NCI-H1436 treated with DMSO at 0.1 percent for 48 hours (cell line): ENCODE measurements around the gene CARD9.

Experiments
- DNase-seq: peaks from one replicate; lab custom pipeline; 2025; lab: John Stamatoyannopoulos, UW

Gene CARD9

DNA sequence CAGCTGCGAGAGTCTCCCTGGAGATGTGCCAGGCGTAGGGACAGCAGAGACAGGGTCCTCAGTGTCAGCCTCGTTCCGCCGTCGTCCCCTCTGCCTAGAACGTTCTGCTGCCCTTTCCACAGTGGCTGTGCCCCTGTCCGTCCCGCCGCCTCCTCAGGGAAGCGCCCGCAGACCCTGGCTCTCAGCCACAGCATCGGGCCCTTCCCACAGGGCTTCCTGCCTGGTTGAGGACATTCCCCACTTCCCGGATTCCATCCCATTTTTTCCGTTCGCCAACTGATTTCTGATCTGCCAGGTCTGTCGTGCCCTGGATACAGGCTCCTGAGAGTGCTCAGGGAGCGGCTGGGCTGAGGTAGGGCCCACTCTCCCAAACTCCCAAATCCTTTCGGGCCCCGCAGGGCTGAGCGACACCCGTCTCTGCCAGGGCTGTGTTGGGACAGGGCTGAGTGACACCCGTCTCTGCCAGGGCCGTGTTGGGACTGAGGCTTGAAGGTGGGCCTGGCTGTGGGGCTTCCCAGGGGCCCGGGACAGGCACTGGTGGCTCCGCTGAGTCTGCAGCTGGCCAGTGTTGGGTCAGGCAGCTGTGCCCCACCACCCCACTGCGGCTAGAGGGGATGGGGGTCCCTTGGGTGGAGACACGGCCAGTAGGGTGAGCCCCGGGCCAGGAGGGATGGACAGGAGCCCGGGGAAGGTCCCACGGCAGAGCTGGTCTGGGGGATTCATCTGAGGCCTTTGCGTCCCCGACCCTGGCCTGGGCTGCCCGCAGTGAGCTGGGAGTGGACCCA lies 25.8 kb downstream of the CARD9 start:
- DNase-seq = no peak

DNA sequence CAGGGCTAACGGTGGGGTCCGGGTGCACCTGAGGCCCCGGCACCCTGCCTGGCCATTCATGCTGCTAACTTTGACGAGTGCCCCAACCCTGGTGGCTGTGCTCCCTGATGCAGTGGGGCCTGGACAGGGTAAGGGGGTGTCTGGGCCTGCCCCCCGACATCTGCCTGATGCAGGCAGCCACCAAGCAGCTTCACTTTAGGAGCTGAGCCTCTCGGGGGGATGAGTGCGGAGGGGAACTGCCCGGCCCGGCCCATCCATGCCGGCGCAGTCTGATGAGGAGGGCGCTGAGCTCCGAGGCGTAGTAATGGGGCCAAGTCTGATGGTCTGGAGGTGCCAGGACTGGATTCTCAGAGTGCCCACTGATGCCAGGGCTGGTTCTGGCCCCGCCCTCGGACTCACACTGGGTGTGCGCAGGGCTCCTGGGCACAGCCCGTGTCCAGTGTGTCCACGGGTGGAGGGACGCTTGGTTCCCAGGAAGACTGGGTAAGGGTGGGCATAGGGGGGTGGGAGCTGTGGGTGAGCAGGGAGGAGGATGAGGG lies 26.5 kb downstream of the CARD9 start:
- no peak for DNase-seq

DNA sequence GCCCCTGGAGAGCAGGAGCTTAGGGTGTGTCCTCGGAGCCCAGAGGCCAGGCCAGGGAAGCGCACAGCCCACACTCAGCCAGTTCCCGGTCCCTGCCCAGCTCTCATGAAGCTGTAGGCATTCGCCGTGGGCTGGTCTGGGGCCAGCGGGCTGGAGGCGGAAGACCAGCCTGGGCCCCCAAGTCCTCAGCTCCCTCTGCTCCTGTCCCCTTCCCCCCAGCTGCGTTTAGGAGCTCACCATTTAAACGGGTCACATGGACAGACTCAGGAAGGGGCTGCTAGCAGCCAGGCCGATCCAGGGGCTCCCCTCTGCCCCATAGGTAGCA lies 27.4 kb downstream of the CARD9 start:
- no peak for DNase-seq

DNA sequence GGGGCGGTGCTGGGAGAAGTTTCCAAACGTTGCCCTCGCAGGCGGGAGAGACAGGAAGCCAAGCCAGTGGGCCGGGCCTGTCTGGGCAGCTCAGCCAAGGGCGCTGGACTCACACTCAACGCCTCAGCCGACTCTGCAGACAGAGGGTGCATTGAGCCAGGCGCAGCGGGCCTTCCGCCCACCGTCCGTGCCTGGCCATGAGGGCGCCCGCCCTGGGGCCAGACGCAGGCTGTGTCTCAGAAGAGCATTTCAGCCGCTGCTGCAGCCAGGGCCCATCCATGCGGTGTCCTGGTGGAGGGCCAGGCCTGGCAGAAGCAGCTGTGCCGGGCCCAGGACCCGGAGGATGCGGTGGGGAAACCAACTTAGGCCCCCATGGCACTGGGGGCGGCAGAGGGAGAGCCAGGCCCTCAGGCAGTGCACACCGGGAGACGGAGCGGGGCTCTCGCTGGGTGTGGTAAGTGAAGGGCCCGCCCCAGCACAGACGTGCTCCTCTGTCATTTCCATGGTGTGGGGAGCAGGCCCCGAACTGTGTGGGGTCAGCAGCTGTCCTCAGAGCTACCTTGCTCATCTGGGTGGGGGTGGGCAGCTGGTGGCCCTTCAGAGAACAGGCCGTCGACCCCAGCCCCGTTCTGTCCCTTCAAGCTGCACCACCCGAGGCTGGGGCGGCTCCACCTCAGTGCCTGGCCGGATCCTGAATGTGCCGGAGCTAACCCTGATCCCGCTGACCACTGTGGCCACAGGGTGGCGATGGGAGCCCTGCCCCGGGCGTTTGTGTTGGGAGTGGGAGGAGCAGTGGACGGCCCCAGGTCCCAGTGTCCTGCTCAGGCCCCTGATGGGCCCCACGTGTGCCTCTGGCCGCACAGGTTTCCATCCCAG lies 27.9 kb downstream of the CARD9 start:
- no peak for DNase-seq

DNA sequence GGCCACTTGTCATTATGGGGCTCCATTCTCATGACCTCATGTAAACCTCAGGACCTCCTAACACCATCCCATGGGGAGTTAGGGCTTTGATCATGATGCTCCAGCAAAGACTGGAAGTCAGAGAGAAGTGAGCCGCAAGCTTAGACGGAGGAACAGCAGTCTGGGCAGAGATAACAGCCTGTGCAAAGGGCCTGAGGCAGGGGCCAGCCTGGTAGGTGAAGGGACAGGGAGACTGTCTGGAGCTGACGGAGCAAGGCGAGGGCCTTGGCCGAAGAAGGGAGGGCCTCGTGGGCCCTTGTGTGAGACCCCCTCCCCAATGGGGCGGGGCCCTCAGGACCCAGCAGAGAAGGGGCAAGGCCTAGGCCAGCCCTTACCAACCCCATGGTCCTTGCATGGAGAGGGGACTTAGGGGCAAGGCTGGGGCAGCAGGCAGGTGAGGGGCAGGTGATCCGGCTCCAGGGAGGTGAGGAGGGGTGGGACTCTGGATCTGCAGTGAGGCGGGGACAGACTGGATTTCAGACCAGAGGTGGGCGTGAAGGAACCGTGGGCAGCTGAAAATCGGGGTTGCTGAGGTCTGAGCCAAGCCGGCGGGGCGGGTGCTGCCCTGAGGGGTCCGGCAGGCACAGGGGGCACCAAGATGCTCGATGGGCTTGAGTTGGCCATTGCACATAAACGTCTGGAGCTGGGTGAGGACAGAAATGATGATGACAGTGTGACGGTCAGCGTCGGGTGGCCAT lies 28.8 kb downstream of the CARD9 start:
- no peak for DNase-seq

DNA sequence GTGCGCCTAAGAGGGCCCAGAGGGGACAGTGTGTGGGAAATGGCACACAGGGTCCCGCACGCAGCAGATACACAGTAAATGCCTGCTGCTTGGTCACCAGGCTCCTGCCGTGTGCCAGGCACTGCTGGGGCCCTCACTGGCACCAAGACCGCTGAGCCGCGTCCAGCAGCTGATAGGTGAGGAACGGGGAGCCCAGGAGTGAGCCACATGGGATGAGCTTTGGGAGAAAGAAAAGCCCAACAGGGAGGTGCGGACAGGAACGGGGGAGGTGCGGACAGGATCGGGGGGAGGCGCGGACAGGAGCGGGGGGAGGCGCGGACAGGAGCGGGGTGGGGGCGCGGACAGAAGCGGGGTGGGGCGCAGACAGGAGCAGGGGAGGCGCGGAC lies 29.6 kb downstream of the CARD9 start:
- DNase-seq = no peak

DNA sequence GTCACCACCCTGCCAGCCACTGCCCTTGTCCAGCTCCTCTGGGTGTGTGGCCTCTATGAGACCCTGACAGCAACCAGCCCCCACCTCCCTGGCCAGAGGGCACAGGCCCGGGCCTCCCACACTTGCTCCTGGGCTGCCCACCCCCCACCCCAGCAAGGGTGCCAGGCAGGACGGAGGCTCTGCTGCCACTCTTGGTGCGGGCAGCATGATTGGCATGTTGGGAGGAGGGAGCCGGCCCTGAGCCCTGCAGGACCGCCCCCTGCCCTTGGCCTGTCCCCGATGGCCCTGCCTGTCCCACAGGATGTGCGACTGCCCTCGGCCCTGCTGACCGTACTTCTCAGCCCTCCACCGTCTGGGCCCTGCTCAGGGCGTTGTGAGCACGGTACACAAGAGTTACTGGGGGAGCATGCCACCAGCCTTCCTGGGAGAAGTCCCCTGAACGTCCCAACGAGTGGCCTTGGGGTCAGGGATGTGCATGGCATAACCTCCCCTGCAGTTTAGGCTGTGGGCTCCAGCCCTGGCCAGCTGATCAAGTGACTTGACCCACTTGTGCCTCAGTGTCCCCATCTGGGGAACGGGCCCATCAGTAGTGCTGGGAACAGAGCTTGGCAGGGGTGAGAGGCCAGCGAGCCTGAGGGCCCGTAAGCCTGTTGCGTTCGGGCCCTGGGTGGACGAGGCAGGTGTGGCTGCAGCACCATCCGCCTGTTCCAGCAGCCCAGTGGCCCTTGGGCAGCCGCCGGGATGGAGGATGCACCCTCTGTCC lies 30.2 kb downstream of the CARD9 start:
- no peak for DNase-seq

DNA sequence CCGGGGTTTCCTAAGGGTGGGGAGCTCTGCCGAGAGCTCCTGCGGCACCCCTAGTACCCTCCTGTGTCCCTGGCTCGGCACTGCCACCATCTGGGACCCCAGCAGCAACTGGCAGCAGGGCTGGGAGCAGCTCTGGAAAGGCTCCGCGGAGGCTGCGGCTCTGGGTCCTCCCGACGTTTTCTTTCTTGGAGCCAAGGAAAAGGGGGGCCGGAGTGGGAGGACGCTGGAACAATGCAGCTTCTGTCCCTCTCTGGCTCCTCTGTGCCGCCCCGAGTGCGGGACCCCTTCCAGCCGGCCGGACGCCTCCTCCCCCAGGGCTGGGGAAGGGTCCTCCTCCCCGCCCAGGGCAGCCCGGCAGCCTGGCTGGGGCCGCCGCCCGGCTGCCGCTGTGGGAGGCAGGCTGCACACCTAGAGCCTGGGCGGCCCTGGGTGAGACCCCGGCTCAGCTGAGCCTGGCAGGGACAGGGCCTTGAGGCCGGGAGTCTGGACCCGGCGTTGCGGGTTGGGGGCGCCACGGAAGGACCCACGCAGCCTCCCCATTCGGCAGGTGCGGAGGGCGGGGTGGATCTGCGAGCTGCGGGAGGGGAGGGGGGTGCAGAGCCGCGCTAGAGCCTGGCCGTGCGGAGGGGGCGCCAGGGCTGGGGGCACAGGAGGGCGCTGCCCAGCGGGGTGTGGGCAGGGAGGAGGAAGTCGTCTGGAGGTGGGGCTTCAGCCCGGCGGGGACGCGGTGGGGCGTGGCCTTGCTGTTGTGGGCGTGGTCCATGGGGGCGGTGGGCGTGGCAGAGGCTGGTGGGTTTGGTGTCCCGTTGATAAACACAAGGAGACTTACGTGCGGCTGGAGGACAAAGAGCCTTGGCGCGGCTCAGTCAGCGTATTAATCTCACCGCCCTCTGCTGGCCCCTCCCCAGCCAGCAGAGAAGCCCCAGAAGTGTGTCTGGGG lies 31.0 kb downstream of the CARD9 start:
- no peak for DNase-seq

DNA sequence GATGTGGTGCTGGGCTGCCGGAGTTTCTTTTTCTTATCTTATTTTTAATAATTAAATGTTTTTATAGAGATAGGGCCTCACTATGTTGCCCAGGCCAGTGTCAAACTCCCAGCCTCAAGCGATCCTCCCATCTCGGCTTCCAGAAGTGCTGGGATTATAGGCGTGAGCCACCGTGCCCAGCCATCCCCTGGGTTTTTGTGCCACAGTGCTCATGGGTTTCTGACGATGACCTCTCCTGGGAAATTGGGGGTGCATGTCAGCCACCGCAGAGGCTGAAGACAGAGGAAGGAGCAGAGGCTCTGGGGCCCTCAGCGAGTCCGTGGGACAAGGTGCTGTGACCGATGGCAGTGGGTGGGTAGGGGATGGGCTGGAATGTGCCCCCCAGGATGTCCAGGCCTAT lies 31.7 kb downstream of the CARD9 start:
- DNase-seq = no peak

DNA sequence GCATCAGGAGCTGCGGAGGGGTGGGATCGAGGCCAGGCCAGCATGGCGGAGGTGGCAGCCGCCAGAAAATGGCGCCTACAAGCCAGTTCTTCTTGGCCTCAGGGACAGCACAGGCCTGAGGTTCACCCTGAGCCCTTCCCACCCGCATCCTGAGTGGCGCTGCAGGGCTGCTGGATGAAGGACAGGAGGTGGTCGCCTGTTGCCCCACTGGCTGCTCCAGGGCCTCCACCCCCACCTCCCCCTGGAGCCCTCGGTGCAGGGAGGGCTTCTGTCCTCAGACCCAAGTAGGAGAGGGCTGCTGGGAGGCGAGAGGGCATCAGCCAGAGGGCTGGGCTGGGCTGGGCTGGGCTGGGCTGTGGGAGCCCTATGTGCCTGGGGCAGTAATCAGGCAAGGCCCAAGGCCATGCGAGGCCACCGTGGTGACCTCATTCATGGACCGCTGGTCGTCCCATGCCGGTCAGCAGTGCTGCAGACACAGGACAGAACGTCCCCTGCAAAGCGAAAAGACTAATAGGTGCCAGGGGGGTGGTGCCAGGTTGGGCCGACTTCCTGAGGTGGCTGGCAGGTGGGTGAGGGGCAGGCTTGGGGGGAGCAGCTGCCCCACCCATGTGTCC lies 32.3 kb downstream of the CARD9 start:
- no peak for DNase-seq

DNA sequence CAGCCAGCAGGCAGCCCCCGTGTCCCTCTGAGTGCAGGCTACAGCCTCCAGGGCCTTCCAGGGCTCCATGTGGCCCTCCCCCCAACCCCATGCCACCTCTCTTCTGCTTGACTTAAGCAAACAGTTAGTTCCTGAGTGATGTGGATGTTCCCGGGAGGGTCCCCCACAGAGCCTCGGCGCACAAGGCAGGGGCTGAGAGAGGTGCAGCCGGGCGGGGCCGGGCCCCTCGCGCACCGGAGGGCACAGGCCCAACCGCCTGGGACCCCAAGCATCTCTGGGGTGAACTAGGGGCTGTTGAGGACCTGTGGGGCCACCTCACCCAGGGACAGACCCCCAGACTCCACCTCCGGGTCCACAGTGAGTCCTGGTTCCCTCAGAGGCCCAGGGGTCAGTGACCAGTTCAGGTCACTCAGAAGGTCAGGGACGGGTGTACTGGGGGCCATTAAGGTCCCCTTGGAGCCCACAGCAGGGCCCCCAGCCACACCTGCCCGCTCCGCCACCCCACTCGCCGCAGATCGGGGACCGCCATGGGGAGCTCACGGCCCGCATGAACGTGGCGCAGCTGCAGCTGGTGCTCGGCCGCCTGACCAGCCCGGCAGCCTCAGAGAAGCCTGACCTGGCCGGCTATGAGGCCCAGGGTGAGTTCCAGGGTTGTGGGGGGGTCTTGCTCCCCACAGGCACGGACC lies 33.0 kb downstream of the CARD9 start:
- DNase-seq = no peak

DNA sequence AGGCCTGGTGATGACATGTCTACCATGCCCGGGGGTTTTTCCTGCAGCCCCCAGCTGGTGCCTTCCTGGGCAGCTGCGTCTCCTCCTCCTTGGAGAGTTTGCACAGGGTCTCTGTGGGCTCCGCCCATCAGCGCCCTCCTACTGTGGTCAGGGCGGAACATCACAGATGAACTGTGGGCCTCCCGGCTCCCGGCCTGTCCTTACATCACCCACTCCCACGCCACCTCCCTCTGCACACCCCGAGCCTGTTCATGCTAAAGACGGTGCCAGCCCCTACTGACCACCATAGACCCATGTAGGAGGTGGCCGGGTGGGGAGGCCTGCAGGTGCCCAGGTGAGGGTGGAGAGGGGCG lies 33.5 kb downstream of the CARD9 start:
- no peak for DNase-seq

DNA sequence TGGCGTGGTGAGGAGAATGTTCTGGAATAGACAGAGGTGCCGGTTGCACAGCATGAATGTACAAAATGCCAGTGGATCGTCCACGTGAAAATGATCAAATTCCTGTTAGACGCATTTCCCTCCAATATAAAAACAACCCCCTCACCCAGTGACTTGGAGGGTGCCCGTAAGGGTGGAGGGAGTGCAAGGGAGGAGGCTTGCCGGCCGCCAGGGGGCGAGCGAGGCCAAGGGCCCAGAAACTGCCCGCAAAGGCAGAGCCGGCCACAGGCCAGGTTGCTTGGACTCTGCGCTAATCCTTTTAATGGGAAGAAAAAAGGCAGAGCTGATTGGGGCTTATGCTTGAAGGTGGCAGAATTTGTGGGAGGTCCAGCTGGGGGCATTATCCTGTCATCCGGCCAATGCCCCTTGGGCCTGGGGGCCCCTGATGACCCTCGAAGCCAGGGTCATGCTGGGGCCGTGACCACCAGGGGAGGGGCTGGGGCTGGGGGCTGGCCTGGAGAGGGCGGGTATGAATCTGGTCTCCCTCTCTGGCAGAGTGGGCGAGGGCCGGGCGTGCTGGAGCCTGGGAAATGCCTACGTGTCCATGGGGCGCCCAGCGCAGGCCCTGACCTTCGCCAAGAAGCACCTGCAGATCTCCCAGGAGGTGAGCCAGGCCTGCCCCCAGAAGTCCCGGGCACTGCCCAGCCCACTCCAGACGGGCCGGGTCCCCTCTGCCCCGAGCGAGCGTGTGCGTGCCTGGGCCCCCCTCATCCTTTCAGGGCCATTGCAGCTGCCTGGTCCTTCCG lies 34.1 kb downstream of the CARD9 start:
- DNase-seq = no peak

DNA sequence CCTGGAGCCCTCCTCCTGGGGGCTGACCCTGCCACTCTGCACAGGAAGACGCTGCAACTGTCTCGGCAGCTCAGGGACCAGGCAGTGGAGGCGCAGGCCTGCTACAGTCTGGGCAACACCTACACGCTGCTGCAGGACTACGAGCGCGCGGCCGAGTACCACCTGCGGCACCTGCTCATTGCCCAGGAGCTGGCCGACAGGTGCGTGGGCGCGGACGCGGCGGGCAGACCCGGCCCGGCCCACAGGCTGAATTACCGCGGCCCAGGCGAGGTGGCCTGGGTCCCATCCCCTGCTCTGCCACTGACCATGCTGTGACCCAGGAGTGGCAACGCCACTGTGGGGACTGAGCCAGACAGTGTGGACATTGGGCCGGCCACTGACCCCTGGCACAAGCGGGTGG lies 35.0 kb downstream of the CARD9 start:
- no peak for DNase-seq

DNA sequence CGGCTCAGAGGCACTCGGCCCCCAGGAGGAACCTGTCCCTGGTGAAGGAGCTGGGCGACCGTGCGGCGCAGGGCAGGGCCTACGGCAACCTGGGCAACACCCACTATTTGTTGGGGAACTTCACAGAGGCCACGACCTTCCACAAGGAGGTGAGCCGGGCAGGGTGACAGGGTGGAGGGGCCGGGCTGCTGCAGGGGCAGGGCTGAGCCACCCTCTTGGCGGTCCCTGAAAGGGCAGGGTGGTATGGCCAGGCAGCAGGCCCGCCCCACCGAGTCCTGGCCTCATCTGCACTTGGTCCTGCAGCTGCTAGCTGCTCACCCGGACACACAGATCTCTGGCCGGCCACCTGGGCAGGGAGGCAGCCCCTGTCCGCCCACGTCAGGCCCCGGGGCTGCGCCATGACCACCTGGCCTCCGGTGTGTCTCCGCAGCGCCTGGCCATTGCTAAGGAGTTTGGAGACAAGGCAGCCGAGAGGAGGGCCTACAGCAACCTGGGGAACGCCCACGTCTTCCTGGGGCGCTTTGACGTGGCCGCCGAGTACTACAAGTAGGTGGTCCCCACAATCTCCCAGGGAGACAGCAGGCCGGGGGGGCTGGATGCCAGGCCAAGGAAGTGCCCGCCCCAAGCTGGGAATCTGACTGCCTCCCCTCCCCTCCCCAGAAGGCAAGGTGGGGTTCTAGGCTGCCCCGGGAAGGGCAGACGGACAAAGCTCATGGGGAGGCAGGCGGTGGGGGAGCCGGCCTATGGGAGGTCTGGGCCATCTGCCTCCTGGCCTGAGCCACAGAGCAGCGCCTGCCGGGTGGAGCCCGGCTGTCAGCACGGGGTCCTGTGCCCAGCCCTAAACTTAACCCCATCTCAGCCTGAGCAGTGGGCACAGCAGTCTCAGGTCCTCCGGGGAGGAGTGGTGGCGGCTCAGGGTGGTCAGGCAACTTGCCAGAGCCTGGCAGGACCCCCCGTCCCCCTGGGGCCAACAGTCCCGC lies 35.8 kb downstream of the CARD9 start:
- no peak for DNase-seq

DNA sequence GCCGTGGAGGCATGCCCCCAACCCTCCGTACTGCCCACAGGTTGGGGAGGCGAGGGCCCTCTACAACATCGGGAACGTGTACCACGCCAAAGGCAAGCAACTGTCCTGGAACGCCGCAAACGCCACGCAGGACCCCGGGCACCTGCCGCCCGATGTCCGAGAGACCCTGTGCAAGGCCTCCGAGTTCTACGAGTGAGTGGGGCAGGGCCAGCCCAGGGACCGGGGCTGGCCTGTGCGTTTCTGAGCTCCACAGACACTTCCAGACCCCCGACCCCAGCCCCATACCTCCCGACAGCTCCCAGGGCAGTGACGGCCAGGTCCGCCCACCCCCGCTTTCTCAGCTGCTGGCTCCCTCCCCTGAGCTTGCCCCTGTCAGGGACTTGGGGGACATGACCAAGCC lies 36.6 kb downstream of the CARD9 start:
- no peak for DNase-seq

DNA sequence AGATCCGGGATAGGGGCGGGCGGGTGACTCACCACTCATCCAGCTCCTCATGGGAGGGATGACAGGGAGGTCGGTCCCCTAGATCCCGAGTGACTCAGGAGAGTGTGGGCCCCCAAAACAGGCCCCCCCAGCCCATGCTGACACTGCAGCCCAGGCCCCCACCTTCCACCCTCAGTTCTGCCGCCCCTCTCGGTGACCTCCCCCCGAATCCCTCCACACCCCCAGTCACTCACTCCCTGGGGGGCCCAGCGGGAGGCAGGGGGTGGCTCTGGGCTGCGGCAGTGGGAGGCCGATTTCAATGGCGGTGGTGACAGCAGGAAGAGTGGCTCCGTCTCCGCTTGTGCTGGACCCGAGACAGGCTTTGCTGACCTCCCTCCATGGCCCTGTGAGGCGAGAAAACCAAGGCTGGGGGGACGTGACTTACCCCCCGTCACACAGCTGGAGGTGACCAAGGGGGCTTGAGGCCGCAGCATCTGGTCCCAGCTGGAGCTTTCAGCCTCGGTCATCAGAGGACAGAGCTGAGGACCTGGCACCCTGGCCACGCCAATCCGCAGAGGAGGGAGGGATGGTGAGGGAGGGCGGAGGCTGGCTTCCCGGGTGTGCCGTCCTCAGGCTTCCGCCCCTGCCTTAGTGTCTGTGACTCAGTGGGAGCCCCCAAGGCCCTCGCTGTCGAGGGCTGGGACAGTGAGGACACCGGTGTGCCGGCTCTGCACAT lies 37.2 kb downstream of the CARD9 start:
- DNase-seq = no peak
